Central memory CD8-positive, alpha-beta T cell (primary cell): ENCODE data around the gene PRR9.

Source experiments
- ATAC-seq: fragments of 150-1000 bp; cut with Tn5 transposase; replicated peaks from 2 replicates; pipeline ENCODE4 v1.10.0; 2022; ENCODE audit warnings: mild to moderate bottlenecking, moderate FRiP score, moderate number of reproducible peaks; ENCODE audit not compliant: poor library complexity, severe bottlenecking; ENCODE audit errors: extremely low read depth
- DNase-seq, 2 donors: peaks; one replicate each; pipeline ENCODE4 v3.0.0; 2021; ENCODE audit warnings: low spot score in 2 of 2
- H3K27ac Mint-ChIP-seq: one replicate; pipeline ENCODE4 v1.8.0; 2022; ENCODE audit warnings: low read depth, mild to moderate bottlenecking, moderate library complexity, mixed read lengths
- H3K27me3 Mint-ChIP-seq: one replicate; pipeline ENCODE4 v1.8.0; 2022; ENCODE audit warnings: mixed read lengths
- H3K36me3 Mint-ChIP-seq: one replicate; pipeline ENCODE4 v1.8.0; 2022; ENCODE audit warnings: mild to moderate bottlenecking, moderate library complexity, mixed read lengths; ENCODE audit not compliant: insufficient read depth
- H3K4me1 Mint-ChIP-seq: one replicate; pipeline ENCODE4 v1.8.0; 2022; ENCODE audit warnings: mixed read lengths
- H3K4me3 Mint-ChIP-seq: one replicate; pipeline ENCODE4 v1.8.0; 2022; ENCODE audit warnings: mild to moderate bottlenecking, moderate library complexity, mixed read lengths
- H3K9me3 Mint-ChIP-seq: one replicate; pipeline ENCODE4 v1.8.0; 2022; ENCODE audit warnings: mixed read lengths

The PRR9 gene

GRCh38 chr1:153259387-153259786 is 42.0 kb downstream of the PRR9 start, which contains the start of gene LORICRIN:
Gene LORICRIN (plus strand): TSS chr1:153259687. CDS start chr1:153260950, 1,263 bp downstream.
- Mint-ChIP-seq H3K9me3 (no peaks in the 10 kb centered on the region), H3K27ac (peak within 1 kb of the TSS; percentile 19), H3K4me3 (peak within 1 kb of the TSS; percentile 64)

DNA sequence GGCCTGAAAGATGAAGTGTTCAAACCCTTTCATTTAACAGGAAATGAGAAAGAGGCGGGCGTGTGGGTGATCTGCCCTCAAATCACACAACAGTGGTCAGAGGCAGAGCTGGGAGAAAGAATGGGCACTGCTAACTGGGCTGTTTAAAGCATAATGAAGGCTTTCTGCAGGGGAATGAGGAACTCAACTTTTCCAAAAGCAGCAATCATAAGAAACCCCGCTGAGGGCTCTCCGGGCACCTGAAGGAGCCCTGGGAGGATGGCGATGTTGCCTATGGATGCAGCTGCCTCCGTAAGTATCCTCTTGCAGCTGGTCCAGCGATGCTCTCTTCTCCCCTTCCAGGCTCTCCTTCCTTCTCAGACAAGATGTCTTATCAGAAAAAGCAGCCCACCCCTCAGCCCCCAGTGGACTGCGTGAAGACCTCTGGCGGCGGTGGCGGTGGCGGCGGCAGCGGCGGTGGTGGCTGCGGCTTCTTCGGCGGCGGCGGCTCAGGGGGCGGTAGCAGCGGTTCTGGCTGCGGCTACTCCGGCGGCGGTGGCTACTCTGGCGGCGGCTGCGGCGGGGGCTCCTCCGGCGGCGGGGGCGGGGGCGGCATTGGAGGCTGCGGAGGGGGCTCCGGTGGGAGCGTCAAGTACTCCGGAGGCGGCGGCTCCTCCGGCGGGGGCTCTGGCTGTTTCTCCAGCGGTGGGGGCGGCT is 43.3 kb downstream of the PRR9 start:
- Mint-ChIP-seq H3K27ac (peak overlapping the region; percentile 19), H3K4me3 (peak overlapping the region; percentile 64), H3K9me3 (no peaks in the 10 kb centered on the region), H3K27me3 (peaks cover 75% of the 10 kb centered on the region), H3K36me3 (peaks cover 9% of the 10 kb centered on the region), H3K4me1 (peaks cover 22% of the 10 kb centered on the region)
- DNase-seq = no peak
- ATAC-seq = peak; percentile 22

More at GRCh38 chr1:153259387-153259786, 42.0 kb downstream of the PRR9 start, which contains the start of gene LORICRIN:
- ATAC-seq (no peak), DNase-seq (no peak)
- peaks cover 22% of the 10 kb centered on the region for H3K4me1 Mint-ChIP-seq
- peaks cover 9% of the 10 kb centered on the region for H3K36me3 Mint-ChIP-seq
- peaks cover 63% of the 10 kb centered on the region for H3K27me3 Mint-ChIP-seq

DNA sequence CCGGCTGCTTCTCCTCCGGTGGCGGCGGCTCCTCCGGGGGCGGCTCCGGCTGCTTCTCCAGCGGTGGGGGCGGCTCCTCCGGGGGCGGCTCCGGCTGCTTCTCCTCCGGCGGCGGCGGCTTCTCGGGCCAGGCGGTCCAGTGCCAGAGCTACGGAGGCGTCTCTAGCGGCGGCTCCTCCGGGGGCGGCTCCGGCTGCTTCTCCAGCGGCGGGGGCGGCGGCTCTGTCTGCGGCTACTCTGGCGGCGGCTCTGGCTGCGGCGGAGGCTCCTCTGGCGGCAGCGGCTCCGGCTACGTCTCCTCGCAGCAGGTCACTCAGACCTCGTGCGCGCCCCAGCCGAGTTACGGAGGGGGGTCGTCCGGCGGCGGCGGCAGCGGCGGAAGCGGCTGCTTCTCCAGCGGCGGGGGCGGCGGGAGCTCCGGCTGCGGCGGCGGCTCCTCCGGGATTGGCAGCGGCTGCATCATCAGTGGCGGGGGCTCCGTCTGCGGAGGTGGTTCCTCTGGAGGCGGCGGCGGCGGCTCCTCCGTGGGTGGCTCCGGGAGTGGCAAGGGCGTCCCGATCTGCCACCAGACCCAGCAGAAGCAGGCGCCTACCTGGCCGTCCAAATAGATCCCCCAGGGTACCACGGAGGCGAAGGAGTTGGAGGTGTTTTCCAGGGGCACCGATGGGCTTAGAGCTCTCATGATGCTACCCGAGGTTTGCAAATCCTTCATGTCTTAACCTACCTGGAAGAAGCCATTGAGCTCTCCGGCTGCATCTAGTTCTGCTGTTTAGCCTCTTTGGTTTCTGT is 44.1 kb downstream of the PRR9 start:
- peak; percentile 52 for ATAC-seq
- Mint-ChIP-seq H3K4me3 (peak overlapping the region; percentile 64), H3K27ac (no peak overlapping the region), H3K4me1 (peaks cover 22% of the 10 kb centered on the region), H3K27me3 (peaks cover 82% of the 10 kb centered on the region), H3K9me3 (no peaks in the 10 kb centered on the region), H3K36me3 (peaks cover 9% of the 10 kb centered on the region)
- DNase-seq = no peak

- Mint-ChIP-seq H3K27me3 (peaks cover 88% of the 10 kb centered on the region), H3K27ac (no peak overlapping the region), H3K9me3 (no peaks in the 10 kb centered on the region), H3K4me1 (peaks cover 22% of the 10 kb centered on the region), H3K36me3 (peaks cover 9% of the 10 kb centered on the region), H3K4me3 (peak overlapping the region; percentile 64)
- no peak for ATAC-seq
- DNase-seq = no peak
These were observed 44.6 kb downstream of the PRR9 start for GRCh38 chr1:153262070-153262366.

DNA sequence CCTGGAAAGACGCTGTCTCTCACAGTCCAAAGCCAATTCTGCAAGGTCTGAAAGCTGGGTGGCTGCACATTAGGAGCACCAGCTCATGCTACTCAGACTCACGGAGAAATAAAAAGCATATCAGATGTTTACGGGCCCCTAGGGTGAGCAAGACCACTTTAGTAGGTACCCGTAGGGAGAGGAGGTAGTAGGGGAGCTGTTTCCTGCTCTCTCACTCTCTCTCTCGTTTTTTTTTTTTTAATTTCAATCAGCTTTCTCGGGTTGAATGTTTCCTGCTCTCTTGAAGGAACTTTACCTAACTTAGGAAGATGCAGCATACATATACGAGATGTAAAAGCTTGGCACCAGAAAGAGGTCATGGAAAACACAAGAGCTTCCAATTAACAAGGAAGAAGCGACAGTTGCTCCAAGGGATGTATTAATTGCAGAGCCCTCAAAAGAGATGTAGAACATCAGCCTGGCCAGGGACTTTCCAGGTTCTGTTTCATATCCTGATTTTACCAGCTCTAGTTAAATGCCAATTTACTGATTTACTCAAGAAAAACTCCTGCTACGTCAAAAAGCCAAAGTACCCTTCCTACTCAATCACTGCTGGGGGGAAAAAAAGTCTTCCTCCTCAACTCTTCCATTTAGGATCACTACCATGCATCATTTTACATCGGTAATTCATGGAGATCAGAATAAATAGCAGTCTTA is 45.2 kb downstream of the PRR9 start:
- ATAC-seq (no peak), DNase-seq (no peak)
- peaks cover 9% of the 10 kb centered on the region for H3K36me3 Mint-ChIP-seq
- no peak overlapping the region for H3K27ac Mint-ChIP-seq
- H3K4me3 Mint-ChIP-seq = peak overlapping the region; percentile 64
- peaks cover 22% of the 10 kb centered on the region for H3K4me1 Mint-ChIP-seq
- no peaks in the 10 kb centered on the region for H3K9me3 Mint-ChIP-seq
- peaks cover 92% of the 10 kb centered on the region for H3K27me3 Mint-ChIP-seq

DNA sequence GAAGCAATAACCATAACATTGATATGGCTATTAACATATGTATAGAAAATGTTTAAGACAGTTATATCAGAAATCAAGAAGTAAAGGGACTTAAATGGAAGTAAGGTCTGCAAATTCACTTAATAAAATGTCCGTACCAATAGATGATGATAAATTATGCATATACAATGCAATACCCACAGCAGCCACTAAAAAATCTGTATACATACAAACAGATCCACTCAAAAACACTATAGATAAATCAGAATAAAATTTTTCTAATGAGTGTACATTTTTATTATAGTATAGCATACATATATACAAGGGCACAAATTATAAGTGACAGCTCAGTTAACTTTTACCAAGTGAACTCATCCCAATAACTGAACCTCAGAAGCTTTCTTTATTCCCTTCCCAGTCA is 48.1 kb downstream of the PRR9 start:
- ATAC-seq (no peak), DNase-seq (no peak)
- Mint-ChIP-seq H3K27ac (no peak overlapping the region), H3K36me3 (peaks cover 9% of the 10 kb centered on the region), H3K27me3 (peaks cover 90% of the 10 kb centered on the region), H3K4me3 (no peak overlapping the region), H3K4me1 (peaks cover 19% of the 10 kb centered on the region), H3K9me3 (no peaks in the 10 kb centered on the region)
